Activated effector memory CD4-positive, alpha-beta T cell treated with Interleukin-2 at 50 U/mL for 16 hours (primary cell): ENCODE measurements around the gene RNF2.
"Not testable (repeated sequence)": the region's sequence is repeated elsewhere in the genome, so short reads cannot be mapped to it uniquely, and the experiment has no call there.

Experiments used
- DNase-seq: peaks from one replicate; pipeline ENCODE4 v3.0.0-alpha.2; 2020

The RNF2 gene

DNA sequence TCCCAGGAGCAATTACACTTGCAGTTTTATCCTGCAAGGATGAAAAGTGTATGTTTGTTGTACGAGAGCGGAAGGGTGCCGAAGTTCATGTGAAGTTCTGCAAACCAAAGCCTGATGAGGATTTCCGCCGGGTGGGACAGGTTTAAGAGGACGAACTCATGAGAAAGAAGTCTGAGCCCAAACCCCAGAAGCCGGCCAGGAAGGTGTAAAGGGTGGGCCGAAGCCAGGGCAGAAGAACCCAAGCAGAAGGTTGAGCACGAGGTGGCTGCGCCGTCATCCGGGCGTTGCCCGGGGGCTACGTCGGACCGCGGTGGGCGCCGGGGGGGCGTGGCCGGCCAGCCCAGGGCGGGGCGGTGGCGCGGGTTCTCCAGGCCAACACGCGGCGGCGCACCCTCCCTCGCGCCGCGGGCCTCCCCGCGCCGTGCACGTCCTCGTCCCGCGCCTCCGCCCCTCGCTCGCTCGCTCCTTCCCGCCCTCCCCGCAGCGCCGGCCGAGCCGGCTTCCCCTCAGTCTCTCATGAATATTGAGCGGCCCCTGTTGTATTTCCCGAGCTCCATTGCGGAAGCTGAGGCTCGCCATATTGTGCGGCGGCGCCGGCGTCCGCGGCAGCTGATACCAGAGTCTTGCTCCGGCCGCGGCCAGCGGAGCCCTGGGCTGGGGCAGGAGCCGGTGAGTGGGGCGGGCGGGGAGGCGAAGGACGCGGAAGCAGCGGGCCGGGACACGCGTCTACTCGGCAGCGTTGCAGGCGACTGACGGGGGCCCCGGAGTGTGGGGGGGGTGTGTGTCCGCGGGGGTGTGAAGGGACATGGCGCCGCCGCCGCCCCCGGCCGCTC lies at the start of gene RNF2:
TSS of gene RNF2 (plus strand) at position 578 of the 833 bp plus-strand sequence. CDS start 41,996 bp downstream, outside the sequence.
- peak; percentile 78 for DNase-seq

DNA sequence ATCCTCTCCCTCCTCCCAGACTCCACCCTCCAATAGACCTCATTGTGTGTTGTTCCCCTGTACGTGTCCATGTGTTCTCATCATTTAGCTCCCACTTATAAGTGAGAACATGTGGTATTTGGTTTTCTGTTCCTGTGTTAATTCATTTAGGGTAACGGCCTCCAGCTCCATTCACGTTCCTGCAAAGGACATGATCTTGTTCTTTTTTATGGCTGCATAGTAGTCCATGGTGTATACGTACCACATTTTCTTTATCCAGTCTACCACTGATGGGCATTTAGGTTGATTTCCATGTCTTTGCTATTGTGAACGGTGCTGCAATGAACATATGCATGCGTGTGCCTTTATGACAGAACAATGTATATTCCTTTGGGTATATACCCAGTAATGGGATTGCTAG lies 45.4 kb upstream of the RNF2 start:
- not testable (repeated sequence) for DNase-seq

DNA sequence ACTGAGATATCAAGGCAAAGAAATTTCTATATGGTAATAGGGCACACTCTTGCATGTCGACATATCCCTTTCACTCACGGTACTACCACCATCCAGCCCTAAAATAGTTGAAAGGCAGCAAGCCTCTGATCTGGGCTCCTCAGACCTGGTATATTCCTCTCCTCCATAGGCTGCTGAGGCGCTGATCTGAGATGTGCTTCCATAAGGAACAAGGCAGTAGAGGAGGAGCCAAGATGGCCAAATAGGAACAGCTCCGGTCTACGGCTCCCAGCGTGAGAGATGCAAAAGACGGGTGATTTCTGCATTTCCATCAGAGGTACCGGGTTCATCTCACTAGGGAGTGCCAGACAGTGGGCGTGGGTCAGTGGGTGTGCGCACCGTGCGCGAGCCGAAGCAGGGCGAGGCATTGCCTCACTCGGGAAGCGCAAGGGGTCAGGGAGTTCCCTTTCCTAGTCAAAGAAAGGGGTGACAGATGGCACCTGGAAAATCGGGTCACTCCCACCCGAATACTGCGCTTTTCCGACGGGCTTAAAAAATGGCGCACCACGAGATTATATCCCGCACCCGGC lies 44.0 kb upstream of the RNF2 start:
- DNase-seq, result not testable (repeated sequence)

DNA sequence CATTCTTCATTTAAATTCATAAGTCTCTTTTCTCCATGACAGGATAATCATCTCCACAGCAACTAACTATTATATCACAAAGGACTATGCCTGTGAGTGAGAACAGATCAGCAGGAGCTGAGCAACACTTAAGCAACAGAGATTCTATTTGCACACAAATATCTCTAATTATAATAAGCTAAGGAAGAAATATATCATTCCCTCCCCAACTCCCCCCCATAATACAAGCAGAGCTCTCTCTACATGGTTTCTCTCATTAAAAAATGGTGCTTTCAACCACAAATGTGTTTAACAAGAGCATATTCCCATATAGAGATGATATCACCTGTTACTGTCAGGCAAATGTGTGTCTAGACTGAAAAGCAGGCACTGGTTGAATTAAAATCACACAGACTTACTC lies 36.5 kb upstream of the RNF2 start:
- no peak for DNase-seq

DNA sequence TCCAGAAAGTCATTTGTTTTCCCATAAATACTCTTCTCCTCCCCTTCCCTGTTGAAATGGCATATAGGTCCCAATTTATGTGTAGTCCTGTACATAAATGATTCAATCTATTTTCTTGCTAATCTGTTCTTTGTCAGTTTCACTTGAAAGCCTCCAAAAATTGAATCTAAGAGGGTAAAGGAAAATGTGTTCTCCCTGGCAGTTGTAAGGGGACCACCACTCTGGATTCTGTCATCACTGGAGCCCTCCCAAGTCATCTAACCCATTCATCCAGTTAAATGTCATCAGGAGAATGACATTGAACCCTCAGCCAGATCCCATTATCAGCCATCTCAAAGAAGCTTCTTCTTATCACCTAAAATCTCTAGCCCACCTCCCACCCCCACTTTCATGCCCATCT lies 35.0 kb upstream of the RNF2 start:
- no peak for DNase-seq

DNA sequence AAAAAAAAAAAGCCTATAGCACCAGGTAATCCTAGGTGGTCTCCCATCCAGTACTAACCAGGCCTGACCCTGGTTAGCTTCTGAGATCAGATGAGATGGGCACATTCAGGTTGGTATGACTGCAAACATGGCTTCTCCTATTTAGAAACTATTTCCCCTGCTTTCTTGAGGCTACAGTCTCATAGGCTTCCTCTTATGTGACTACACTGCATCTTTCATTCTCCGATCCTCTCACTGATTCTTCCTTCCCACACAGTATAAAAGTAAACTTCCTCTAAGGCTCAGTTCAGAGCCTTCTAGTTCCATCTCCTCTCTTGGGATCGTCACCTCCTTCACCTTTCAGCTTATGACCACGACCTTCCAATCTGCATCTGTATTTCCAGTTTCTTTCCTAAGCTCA lies 30.4 kb upstream of the RNF2 start:
- no peak for DNase-seq

DNA sequence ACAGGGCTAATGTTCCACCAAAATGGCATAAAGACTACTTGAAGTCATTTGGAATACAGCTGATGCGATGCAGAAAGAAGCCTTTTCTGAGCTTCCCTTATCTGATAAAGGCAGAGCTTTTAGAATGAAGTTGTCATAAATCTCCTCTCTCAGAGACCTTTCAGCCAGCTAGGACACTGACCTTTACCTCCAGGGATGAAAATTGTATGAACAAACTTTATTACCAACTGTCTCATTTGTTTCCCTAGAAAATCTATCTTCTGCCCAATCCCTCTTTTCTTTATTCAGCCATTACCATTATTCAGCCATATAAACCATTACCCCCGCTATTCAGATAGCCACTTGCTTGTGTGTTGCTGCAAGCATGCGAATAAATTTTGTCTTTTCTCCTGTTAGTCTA lies 29.7 kb upstream of the RNF2 start:
- no peak for DNase-seq

DNA sequence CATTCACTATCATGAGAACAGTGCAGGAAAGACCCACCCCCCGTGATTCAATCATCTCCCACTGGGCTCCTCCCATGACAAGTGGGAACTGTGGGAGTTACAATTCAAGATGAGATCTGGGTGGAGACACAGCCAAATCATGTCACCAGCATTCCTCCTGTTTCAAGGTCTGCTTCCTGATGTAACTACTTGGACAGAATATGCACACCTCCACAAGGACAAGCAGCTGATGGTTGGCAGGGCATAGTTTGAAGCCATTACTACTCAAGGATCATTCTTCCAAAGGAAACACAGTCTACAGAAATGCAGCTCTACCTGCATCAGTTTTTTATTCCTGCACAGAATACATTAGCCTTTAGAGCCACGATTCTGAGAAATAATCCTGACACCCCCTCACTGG lies 28.5 kb upstream of the RNF2 start:
- DNase-seq, result no peak

DNA sequence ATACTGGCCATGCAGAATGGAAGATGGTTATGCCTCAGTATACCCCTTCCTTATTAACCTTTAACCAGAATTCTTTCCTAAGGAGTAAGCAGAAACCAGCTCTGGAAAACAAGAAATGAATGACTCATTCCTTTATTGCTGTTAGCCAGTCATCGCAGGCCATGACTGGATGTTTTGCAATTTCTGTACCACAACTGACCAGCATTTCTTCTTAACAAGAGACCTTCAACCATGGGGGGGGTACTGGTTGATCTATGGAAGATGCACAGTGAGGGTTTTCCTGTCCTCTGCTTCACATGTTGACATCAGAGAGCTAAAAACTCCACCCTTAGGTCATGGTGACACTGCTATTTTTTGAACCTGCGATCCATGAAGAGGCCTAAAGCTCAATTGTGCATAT lies 28.0 kb upstream of the RNF2 start:
- DNase-seq, result no peak

DNA sequence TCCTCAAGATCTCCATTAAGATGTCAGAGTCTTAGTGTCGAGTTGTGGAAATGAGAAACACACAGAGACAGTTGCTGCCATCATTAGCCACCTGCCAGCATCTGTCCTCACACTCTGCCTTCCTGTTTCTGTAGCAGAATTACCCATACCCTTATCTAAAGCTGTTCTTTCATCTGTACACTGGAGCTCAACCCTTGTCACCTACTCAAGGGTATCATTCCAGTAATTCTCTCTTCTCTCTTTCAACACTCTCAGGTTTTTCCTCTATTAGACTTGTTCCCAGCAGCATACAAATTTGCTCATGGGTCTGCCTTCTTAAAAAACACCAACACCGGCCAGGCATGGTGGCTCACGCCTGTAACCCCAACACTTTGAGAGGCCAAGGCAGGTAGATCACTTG lies 27.4 kb upstream of the RNF2 start:
- DNase-seq, result no peak

DNA sequence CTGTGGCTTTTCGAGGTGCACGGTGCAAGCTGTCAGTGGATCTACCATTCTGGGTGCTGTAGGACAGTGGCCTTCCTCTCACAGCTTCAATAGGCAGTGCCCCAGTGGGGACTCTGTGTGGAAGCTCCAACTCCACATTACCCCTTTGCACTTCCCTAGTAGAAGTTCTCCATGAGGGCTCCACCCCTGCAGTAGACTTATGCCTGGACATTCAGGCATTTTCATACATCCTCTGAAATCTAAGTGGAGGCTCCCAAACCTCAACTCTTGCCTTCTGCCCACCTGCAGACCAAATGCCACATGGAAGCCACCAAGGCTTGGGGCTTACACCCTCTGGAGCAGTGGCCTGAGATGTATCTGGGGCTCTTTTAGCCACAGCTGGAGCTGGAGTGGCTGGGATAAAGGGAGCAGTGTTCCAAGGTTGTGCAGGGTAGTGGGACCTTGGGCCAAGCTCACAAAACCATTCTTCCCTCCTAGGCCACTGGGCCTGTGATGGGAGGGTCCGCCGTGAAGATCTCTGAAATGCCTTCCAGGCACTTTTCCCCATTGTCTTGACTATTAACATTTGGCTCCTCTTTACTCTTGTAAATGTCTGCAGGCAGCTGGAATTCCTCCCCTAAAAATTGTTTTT lies 18.0 kb upstream of the RNF2 start:
- no peak for DNase-seq

DNA sequence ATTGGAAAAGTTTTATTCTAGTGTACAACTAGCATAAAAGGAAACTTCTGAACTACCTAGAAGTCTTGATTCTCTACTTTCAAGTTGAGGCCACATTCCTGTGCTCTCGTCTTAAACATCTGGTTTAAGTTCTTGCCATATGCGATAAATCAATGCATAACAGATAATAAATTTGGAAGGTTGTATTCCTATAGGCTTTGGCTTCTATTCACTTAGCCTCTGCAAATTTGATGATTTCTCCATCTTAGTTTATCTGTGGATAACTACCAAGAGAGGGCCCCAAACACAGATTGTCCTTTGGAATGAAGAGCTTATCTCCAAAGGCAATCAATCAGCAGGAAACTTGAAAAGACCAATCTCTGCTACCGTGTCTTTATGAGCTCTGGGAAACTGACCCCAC lies 11.7 kb upstream of the RNF2 start:
- no peak for DNase-seq

DNA sequence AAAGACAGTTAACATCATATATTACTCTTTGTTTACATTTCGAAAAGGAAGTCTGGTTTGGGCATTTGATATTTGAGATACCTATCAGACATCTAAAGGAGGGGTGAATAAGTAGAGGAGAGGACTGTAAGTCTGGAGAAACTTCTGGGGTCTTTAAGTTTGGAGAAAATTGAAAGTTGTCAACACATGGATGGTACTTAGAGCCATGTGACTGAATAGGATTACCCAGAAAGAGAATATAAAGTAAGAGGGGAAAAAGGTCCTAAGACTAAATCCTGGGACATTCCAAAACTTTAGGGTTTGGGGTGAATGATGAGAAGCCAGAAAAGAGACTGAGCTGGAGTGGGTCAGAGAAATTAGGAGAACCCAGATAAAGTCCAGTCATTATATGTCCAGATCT lies 10.1 kb upstream of the RNF2 start:
- DNase-seq, result no peak

DNA sequence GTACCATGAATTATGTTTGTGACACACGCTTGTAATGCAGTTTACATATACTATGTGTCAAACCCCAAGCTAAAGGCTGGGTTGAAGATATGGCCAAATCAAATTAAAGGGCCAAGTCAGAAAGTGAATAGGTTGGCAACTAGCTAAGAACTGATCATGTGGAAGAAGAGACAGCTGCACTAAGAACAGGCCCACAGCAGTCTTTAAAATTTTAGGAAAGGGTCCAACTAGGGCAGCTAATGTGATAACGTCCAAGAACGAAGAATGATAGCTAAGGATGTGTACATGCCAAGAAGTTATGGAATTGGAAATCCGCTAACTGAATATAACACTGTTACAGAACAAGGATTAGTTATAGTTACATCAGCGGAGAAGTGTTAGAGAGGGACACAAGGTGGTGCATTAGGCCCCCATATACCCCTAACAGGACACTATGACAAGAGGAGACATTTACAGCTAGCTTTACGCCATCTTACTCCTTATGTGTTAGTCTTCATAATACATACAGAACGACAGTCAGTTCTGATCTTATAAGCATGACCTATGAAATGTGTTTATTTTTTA lies 6.5 kb upstream of the RNF2 start:
- DNase-seq, result no peak

DNA sequence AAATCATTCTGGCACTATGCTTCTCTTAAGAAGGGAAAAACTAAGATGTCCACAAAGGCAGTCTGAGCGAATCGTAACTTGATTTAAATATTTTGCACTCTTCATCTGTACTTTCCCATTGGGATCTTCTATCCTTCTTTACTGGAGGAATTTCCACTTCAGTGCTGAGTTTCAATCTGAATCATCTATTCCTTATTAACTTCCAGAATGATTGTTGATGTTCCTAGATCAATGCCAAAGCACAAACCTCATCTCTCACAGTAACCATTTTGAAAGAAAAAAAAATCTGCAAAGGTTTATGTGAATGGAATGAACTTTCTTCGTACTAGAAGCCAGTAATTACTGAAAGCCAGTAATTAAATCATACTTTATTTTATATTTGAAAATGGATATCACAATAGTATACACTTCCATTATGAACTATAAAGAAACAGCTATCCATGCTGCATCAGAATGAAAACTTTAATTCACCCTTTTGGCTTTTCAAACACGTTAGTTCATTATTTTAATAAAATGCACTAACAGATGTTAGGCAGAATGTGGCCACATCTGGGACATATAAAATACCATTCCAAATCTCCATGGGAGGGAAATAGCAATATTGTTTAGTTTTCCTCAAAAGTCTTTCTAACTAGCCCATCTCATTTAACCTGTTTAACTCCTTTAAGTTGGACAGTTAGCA lies 5.5 kb upstream of the RNF2 start:
- DNase-seq, result no peak

DNA sequence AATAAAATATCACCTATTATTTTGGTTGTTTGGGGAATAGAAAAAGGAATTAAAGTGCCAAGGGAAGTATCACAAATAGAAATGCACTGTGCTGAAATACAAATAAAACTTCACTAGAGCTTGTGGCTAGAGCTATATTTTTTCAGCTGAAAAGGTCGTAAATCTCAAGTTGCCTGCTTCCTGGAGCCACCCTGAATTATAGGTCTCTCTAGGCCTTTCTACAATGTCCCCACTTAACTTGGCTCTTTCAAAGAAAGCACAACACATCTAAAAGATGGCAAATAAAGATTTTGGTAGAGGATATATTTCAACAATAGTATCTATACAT lies 5.0 kb upstream of the RNF2 start:
- no peak for DNase-seq

DNA sequence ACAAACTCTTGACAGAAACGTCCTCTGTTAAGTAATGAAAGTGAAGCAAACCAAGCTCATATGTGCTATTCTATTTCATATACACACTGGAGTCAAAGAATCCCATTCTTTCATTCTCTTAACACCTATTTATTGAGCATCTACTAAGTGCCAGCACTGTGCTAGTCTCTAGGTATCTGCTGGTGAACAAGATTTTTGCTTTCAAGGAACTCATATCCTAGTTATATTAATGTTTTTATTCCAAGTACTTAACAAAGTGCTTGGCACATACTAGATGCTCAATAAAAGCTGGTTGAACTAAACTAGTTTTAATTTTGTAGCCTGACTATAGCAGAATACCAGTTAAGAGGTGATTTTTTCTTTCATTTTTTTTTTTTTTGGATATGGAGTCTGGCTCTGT lies 3.6 kb upstream of the RNF2 start:
- no peak for DNase-seq

DNA sequence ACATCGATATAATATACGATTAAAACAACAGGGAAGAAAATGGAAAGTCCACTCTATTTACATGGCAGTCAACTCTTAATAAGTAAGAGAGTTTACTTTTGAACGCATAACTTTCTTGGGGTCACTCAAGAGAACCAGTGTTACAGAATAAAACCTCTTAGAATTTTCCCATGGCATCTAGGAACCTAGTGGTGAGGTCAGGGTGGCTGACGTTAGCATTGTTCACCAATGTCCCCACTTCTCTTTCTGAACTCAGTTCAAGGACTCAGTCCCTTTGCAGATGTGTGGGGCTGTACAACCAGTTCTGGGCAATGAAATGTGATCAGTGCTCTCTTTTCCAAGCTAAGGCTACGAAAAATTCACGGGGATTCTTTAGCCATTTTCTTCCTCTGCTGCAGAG lies 2.6 kb upstream of the RNF2 start:
- no peak for DNase-seq

DNA sequence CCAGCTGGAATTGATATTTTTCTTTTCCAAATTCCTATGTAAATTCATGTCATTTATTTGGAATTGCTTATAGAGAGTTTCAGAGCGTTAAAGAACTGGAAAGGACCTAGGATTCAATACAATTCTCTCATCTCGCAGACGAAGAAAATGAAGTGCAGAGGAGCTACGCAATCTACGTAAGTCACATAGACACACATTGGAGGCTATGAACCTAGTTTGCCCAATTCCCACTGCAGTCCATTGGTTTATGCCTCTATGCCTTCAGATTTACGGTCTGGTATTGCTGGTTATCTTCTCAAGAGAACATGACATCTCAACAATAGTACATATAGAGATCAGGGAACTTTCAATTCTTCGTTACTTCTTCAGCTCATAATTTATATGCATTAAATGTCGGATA lies 971 bp upstream of the RNF2 start:
- no peak for DNase-seq

DNA sequence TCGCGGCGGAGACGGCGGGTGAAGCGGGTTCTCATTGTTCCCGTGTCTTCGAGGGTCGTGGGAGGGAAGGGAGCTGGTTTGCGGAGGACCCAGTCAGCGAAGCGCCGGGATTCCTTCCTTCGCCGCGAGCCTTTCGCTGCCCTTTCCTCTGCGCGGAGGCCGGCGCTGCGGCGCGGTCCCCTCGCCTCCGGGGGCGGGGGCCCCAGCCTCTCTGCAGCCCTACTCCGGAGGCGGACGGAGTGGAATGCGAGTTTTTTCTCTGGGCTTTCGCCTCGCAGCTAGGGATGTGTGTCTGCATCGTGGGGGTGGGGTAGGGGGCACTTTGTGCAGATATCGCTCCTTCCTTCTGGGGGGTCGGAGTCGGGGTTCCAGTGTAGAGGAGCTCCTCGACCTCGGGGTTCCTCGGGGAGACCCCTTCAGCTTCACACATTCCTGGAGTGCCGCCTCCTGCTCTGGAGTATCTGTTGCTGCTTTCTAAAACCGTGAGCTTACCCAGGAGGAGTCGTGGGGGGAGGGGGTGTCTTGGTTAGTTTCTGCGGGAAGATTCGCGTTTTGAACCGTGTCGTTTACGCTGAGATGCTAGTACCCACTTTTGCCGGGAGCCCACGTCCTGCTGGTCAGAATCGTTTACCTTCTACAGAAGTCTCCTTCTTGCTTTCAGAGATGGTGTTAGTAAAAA lies 595 bp downstream of the RNF2 start:
- DNase-seq, result no peak

DNA sequence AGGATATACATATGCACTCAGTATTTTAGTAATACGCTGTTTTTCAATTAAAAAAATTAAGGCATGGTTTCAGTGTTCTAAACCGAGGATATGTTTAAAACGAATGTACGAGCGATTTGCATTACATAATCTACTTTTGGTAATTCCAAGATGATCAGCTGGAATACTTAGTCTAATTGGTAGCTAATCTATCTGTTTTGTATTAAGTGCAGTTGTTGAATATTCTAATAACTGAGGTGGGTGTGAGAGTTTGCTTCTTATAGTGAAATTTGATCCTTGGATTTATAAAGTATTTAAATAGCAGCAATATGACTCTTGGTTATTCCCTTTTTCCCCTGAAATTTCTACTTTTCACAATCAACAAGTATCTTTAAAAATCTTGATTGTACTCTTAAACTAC lies 1.3 kb downstream of the RNF2 start:
- no peak for DNase-seq

DNA sequence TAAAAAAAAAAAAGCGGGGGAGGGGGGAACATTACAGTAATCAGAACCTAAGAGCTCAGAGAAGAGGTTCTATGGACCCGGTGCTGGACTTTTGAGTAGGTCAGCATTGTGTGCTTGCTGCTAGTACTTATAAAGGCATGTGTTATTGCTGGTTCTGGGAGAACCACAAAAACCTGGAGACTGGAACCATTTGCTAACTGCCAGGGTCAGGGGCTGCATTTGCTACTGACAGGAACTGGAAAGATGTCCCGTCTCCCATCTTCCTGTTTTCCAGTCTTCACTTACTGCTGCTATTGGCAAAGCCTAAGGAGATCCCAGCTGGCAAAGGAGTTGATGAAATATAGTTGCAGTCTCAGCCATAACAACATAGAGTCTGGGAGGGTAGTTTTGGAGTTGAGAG lies 4.3 kb downstream of the RNF2 start:
- no peak for DNase-seq

DNA sequence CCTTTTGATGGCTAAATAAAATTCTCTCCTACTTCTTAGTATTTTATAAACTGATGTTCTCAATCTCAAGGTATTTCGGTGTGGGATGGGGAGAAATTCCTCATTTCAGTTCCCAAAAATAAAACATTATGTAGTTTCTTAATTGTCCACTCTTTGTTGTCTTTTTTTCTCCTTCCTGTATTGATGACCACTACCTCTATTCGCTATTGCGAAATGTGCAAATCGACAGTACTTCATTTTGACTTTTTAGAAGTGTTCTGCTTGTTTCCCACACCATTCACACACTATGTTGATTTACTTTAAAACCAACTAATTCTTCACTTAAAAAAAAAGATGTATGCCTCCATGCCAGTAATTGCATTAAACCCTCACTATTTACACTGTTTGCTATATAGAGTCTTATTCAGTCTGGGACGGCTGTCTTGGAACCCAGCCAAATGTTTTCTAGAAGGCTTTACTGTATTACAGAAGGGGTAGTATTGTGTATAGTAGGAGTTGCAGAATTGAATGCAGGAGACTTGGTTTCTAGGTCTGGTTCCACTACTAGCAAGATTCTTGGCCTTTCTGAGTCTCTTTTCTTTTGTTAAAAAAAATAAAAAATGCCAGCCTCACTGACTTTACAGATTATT lies 5.6 kb downstream of the RNF2 start:
- DNase-seq, result no peak
